Small intestine (tissue), 7 donors: ENCODE measurements around the gene ESRRA. TPM values are rescaled to one million over a fixed set of nuclear protein-coding genes. Genes with fewer than 3 reads are reported as not detected.
"Not testable (repeated sequence)": the region's sequence is repeated elsewhere in the genome, so short reads cannot be mapped to it uniquely, and the experiment has no call there.

Source experiments
- DNase-seq, 2 donors: peaks; one replicate each; pipeline versions ENCODE4 v3.0.0 to v3.0.0-alpha.2; 2013
- FAIRE-seq: peaks from 2 replicates; lab custom pipeline; 2012; peaks lifted over from hg19 to GRCh38; lab: Jason Lieb, UNC
- H3K27ac ChIP-seq, 3 donors: one replicate each; pipeline ENCODE4 v1.5.1; 2013; ENCODE audit warnings: low read length in 2 of 3, mild to moderate bottlenecking in 2 of 3, control low read depth in 1 of 3, inconsistent platforms in 1 of 3, low read depth in 1 of 3, moderate library complexity in 1 of 3
- H3K27me3 ChIP-seq, 3 donors: one replicate each; pipeline ENCODE4 v1.6.1; 2013; ENCODE audit warnings: low read length in 3 of 3, inconsistent platforms in 1 of 3; ENCODE audit not compliant: control insufficient read depth in 3 of 3, insufficient read depth in 3 of 3
- H3K36me3 ChIP-seq, 3 donors: one replicate each; pipeline ENCODE4 v1.6.1; 2013; ENCODE audit warnings: low read length in 3 of 3, inconsistent platforms in 1 of 3, low read depth in 1 of 3, mild to moderate bottlenecking in 1 of 3, moderate library complexity in 1 of 3; ENCODE audit not compliant: control insufficient read depth in 3 of 3, insufficient read depth in 2 of 3
- H3K4me1 ChIP-seq, 3 donors: one replicate each; pipeline ENCODE4 v1.6.1; 2013; ENCODE audit warnings: low read length in 2 of 3, inconsistent platforms in 1 of 3, low read depth in 1 of 3, mild to moderate bottlenecking in 1 of 3, moderate library complexity in 1 of 3; ENCODE audit not compliant: control insufficient read depth in 3 of 3, insufficient read depth in 2 of 3
- H3K4me3 ChIP-seq, 3 donors: one replicate each; pipeline ENCODE4 v1.5.1; 2013; ENCODE audit warnings: low read length in 3 of 3, control low read depth in 1 of 3, inconsistent platforms in 1 of 3, low read depth in 1 of 3, mild to moderate bottlenecking in 1 of 3, moderate library complexity in 1 of 3
- H3K9me3 ChIP-seq, 2 donors: one replicate each; pipeline ENCODE4 v1.6.1; 2013; ENCODE audit warnings: low read depth in 1 of 2, low read length in 1 of 2; ENCODE audit not compliant: control insufficient read depth in 2 of 2, insufficient read depth in 1 of 2
- WGBS, 3 donors: extraction: QIAGEN DNeasy Blood & Tissue Kit; methylation state at CpG; one replicate each; pipeline ENCODE4 v1.1.7; 2013; 5-methylcytosine and 5-hydroxymethylcytosine counted together
- polyA plus RNA-seq, 4 donors: library from polyadenylated mRNA; stranded (reverse) in 3 of 4; unstranded in 1 of 4; fragments of 200-250 nt in 3 of 4; fragments of 120-200 nt in 1 of 4; gene quantifications; one replicate each; pipeline versions ENCODE4 v1.2.1 to v1.2.3, GENCODE V29; 2013
- donor health status: healthy with polysubstance abuse.
- donor health status: control.
- donor health status: control.
- donor health status: Bipolar disorder and iron deficiency.
- donor health status: healthy.

Gene ESRRA
- polyA plus RNA-seq, 4 donors: 85.1 to 417 (median 298) TPM

GRCh38 chr11:64317961-64318765, 12.8 kb downstream of the ESRRA start, which contains the start of gene PRDX5:
TSS of gene PRDX5 (plus strand) at chr11:64318121. CDS start at chr11:64318216, 95 bp downstream.
- Histone ChIP-seq H3K4me1 (peaks cover 0 to 49% (median 3%) of the 10 kb centered on the region in 3 donors), H3K4me3 (peak within 1 kb of the TSS; percentile 55 to 94 (median 87)), H3K9me3 (no peaks in the 10 kb centered on the region), H3K27ac (peak within 1 kb of the TSS; percentile 96 to 98 (median 98)), H3K36me3 (peaks cover 0 to 79% (median 13%) of the 10 kb centered on the region in 3 donors), H3K27me3 (no peaks in the 10 kb centered on the region)
- DNase-seq (peak; percentile 98), FAIRE-seq (no peak)
- WGBS, 3 donors: 0 to 1% (median 1%) methylated on average over 59 to 61 of the region's 61 CpGs

GRCh38 chr11:64318766-64319761, 13.7 kb downstream of the ESRRA start:
- H3K27ac ChIP-seq: peak overlapping the region; percentile 96 to 98 (median 98)
- no peaks in the 10 kb centered on the region for H3K9me3 ChIP-seq
- H3K27me3 ChIP-seq: no peaks in the 10 kb centered on the region
- peaks cover 0 to 74% (median 8%) of the 10 kb centered on the region in 3 donors for H3K36me3 ChIP-seq
- H3K4me1 ChIP-seq: peaks cover 0 to 49% (median 3%) of the 10 kb centered on the region in 3 donors
- peak overlapping the region; percentile 55 to 94 (median 87) for H3K4me3 ChIP-seq
- no peak for FAIRE-seq
- DNase-seq: peak; percentile 53 to 57
- 8 to 20% (median 18%) methylated on average over 19 of the region's 19 CpGs for WGBS, 3 donors

GRCh38 chr11:64320556-64320955, 15.2 kb downstream of the ESRRA start:
- H3K4me1 ChIP-seq: peaks cover 0 to 49% (median 3%) of the 10 kb centered on the region in 3 donors
- H3K27ac ChIP-seq: peak overlapping the region; percentile 77 to 83 (median 78)
- H3K4me3 ChIP-seq: no peak overlapping the region
- peaks cover 0 to 59% (median 2%) of the 10 kb centered on the region in 3 donors for H3K36me3 ChIP-seq
- 74 to 88% (median 81%) methylated on average over 7 of the region's 7 CpGs for WGBS, 3 donors
- FAIRE-seq (no peak), DNase-seq (no peak)
- no peaks in the 10 kb centered on the region for H3K27me3 ChIP-seq
- no peaks in the 10 kb centered on the region for H3K9me3 ChIP-seq

- WGBS, 3 donors: 42 to 83% (median 59%) methylated on average over 5 of the region's 5 CpGs
- Histone ChIP-seq H3K9me3 (no peaks in the 10 kb centered on the region), H3K27ac (peak overlapping the region; percentile 77 to 83 (median 78)), H3K4me3 (no peak overlapping the region), H3K27me3 (no peaks in the 10 kb centered on the region), H3K36me3 (peaks cover 0 to 55% (median under 1%) of the 10 kb centered on the region in 3 donors), H3K4me1 (peaks cover 0 to 48% (median 3%) of the 10 kb centered on the region in 3 donors)
- DNase-seq (no peak), FAIRE-seq (no peak)
Observed at GRCh38 chr11:64321026-64321425, 15.7 kb downstream of the ESRRA start.

GRCh38 chr11:64321533-64321932, 16.2 kb downstream of the ESRRA start:
- no peak for FAIRE-seq
- Histone ChIP-seq H3K4me1 (peaks cover 0 to 43% (median 3%) of the 10 kb centered on the region in 3 donors), H3K27ac (peak overlapping the region; percentile 77 to 83 (median 78))

GRCh38 chr11:64322925-64323260, 17.6 kb downstream of the ESRRA start:
- DNase-seq (no peak), FAIRE-seq (no peak)
- H3K36me3 ChIP-seq: peaks cover 0 to 43% (median 0%) of the 10 kb centered on the region in 3 donors
- H3K4me1 ChIP-seq: peaks cover 0 to 40% (median 3%) of the 10 kb centered on the region in 3 donors
- no peak overlapping the region for H3K27ac ChIP-seq
- 86 to 90% (median 89%) methylated on average over 7 of the region's 7 CpGs for WGBS, 3 donors
- H3K4me3 ChIP-seq: no peak overlapping the region
- no peaks in the 10 kb centered on the region for H3K9me3 ChIP-seq
- H3K27me3 ChIP-seq: no peaks in the 10 kb centered on the region

More at GRCh38 chr11:64321533-64321932, 16.2 kb downstream of the ESRRA start:
- DNase-seq: peak; percentile 83 to 92
- 14 to 69% (median 48%) methylated on average over 5 of the region's 5 CpGs for WGBS, 3 donors
- Histone ChIP-seq H3K27me3 (no peaks in the 10 kb centered on the region), H3K4me3 (no peak overlapping the region), H3K9me3 (no peaks in the 10 kb centered on the region), H3K36me3 (peaks cover 0 to 50% (median 0%) of the 10 kb centered on the region in 3 donors)

- Histone ChIP-seq H3K36me3 (peaks cover 0 to 43% (median 0%) of the 10 kb centered on the region in 3 donors), H3K4me1 (peaks cover 0 to 40% (median 3%) of the 10 kb centered on the region in 3 donors), H3K4me3 (no peak overlapping the region), H3K9me3 (no peaks in the 10 kb centered on the region), H3K27me3 (no peaks in the 10 kb centered on the region), H3K27ac (no peak overlapping the region)
- no peak for FAIRE-seq
- whole genome bisulfite sequencing, 3 donors: 50 to 67% (median 58%) methylated on average over 5 of the region's 5 CpGs
- no peak for DNase-seq
Observed at GRCh38 chr11:64323373-64323772, 18.0 kb downstream of the ESRRA start.

- not testable (repeated sequence) for FAIRE-seq, DNase-seq, H3K27ac ChIP-seq, H3K27me3 ChIP-seq, H3K9me3 ChIP-seq, H3K4me3 ChIP-seq
- Histone ChIP-seq H3K4me1 (peaks cover under 1 to 38% (median under 1%) of the 10 kb centered on the region in 3 donors), H3K36me3 (peaks cover 0 to 43% (median 0%) of the 10 kb centered on the region in 3 donors)
- WGBS, 3 donors: 76 to 83% (median 81%) methylated on average over 4 of the region's 4 CpGs
Observed at GRCh38 chr11:64323984-64324383, 18.7 kb downstream of the ESRRA start.
